K562 (cell line): ENCODE results near the gene CTSL. TPM values are rescaled to one million over a fixed set of nuclear protein-coding genes. Genes with fewer than 3 reads are reported as not detected.

Source experiments
- ATAC-seq: fragments of 200-7000 bp; cut with Tn5 transposase; 3 replicates; pipeline ENCODE4 v1.9.1; 2020; ENCODE audit warnings: moderate library complexity
- BruUV-seq: library from RNA; stranded (reverse); fragments of 400-500 nt; replicated peaks from 2 replicates; lab custom pipeline; 2021; lab: Mats Ljungman, UMichigan
- CTCF ChIA-PET: fragments of 300-600 bp; formaldehyde crosslinking; extraction: SDS; loops from one replicate; lab custom pipeline; 2021; ENCODE audit warnings: low intra/inter-chr PET ratio; lab: Yijun Ruan, JAX
- POLR2A ChIA-PET: fragments of 300-600, 350-650 bp; sonication (Branson Sonifier 250); formaldehyde crosslinking; extraction: SDS; loops from one replicate; lab custom pipeline; 2021; ENCODE audit warnings: antibody characterized with exemption, inconsistent platforms; lab: Yijun Ruan, JAX
- DNase-seq, 4 experiments: peaks; one replicate each; pipeline versions ENCODE4 v3.0.0 to v3.0.0-alpha.2; 2011 to 2018; ENCODE audit warnings: low spot score in 3 of 4, mixed read lengths in 3 of 4; ENCODE audit errors: extremely low read depth in 1 of 4
- FAIRE-seq: peaks from 2 replicates; lab custom pipeline; 2011; peaks lifted over from hg19 to GRCh38; lab: Jason Lieb, UNC
- H2AFZ ChIP-seq: 2 replicates; pipeline ENCODE4 v1.6.0; 2011; ENCODE audit warnings: low read depth, low read length, control low read depth, inconsistent platforms
- H3K27ac ChIP-seq: fragments of 200-600 bp; 3 replicates; pipeline ENCODE4 v1.8.0; 2011; ENCODE audit warnings: low read depth, mild to moderate bottlenecking, control low read depth, inconsistent platforms, low read length, moderate library complexity, mixed read lengths; ENCODE audit errors: extremely low read depth
- H3K27me3 ChIP-seq, 2 experiments: fragments of 300-600 bp in 1 of 2; 2 replicates in 1 of 2; 3 replicates in 1 of 2; pipeline versions ENCODE4 v1.6.0 to v1.8.0; 2011; ENCODE audit warnings: inconsistent platforms in 2 of 2, low read length in 2 of 2, mild to moderate bottlenecking in 1 of 2, mixed read lengths in 1 of 2, moderate library complexity in 1 of 2; ENCODE audit not compliant: control insufficient read depth in 2 of 2, insufficient read depth in 2 of 2
- H3K36me3 ChIP-seq: fragments of 300-600 bp; 3 replicates; pipeline ENCODE4 v1.8.0; 2011; ENCODE audit warnings: mild to moderate bottlenecking, low read length, inconsistent platforms; ENCODE audit not compliant: control insufficient read depth, insufficient read depth
- H3K4me1 ChIP-seq, 2 experiments: fragments of 200-600 bp in 1 of 2; replicated peaks in 1 of 2; 2 replicates in 1 of 2; 3 replicates in 1 of 2; pipeline versions ENCODE4 v1.5.1 to v1.8.0; 2011; ENCODE audit warnings: inconsistent platforms in 2 of 2, low read length in 2 of 2, mild to moderate bottlenecking in 1 of 2, mixed read lengths in 1 of 2, moderate library complexity in 1 of 2; ENCODE audit not compliant: control insufficient read depth in 2 of 2, insufficient read depth in 2 of 2
- H3K4me2 ChIP-seq: 2 replicates; pipeline ENCODE4 v1.6.1; 2011; ENCODE audit warnings: low read length, control low read depth, inconsistent platforms, mixed read lengths; ENCODE audit not compliant: insufficient read depth
- H3K4me3 ChIP-seq: fragments of 200-600 bp; sonication (generic), shearing (Covaris generic); 2 replicates; pipeline ENCODE4 v1.5.1; 2016; ENCODE audit warnings: control low read depth, inconsistent platforms
- H3K79me2 ChIP-seq: fragments of 200-600 bp; 3 replicates; pipeline ENCODE4 v1.8.0; 2011; ENCODE audit warnings: low read length, inconsistent platforms; ENCODE audit not compliant: control insufficient read depth, insufficient read depth
- H3K9ac ChIP-seq, 2 experiments: 2 replicates each; pipeline versions ENCODE4 v1.6.0 to v1.6.1; 2011; ENCODE audit warnings: low read depth in 2 of 2, low read length in 2 of 2, control low read depth in 1 of 2, inconsistent platforms in 1 of 2, mild to moderate bottlenecking in 1 of 2, mixed read lengths in 1 of 2; ENCODE audit not compliant: insufficient read depth in 1 of 2
- H3K9me1 ChIP-seq: one replicate; pipeline ENCODE4 v1.6.0; 2011; ENCODE audit warnings: inconsistent platforms, mild to moderate bottlenecking, low read length, moderate library complexity; ENCODE audit not compliant: control insufficient read depth, insufficient read depth
- H3K9me3 ChIP-seq: replicated peaks from 2 replicates; pipeline ENCODE4 v1.5.1; 2011; ENCODE audit warnings: low read depth, low read length, inconsistent platforms; ENCODE audit not compliant: control insufficient read depth, insufficient read depth
- H4K20me1 ChIP-seq: replicated peaks from 2 replicates; pipeline ENCODE4 v1.6.1; 2011; ENCODE audit warnings: low read length, inconsistent platforms, mixed read lengths; ENCODE audit not compliant: control insufficient read depth, insufficient read depth
- CREB3 ChIP-seq: fragments of 450-650 bp; conservative IDR thresholded peaks from 2 replicates; pipeline ENCODE4 v1.6.1; 2016; ENCODE audit warnings: missing genetic modification characterization, low read depth, mild to moderate bottlenecking, missing compliant biosample characterization, moderate library complexity
- MAFF ChIP-seq: IDR thresholded peaks from 2 replicates; pipeline ENCODE4 v1.6.1; 2012; ENCODE audit warnings: low read length, improper control_type of control experiment
- REST ChIP-seq, 2 experiments: fragments of 450-650 bp; formaldehyde crosslinking in 1 of 2; IDR thresholded peaks; 2 replicates each; pipeline versions ENCODE4 v1.4.0 to v1.6.1; 2014 to 2020; ENCODE audit warnings: mild to moderate bottlenecking in 2 of 2, borderline replicate concordance in 1 of 2, low read depth in 1 of 2
- SP2 ChIP-seq: IDR thresholded peaks from 2 replicates; pipeline ENCODE4 v1.6.1; 2011; ENCODE audit warnings: mild to moderate bottlenecking, low read depth, low read length, moderate library complexity; ENCODE audit not compliant: poor library complexity, severe bottlenecking; ENCODE audit errors: extremely low read depth
- WGBS: fragments of 100-300 bp; shearing (Covaris generic); methylation state at CpG from one replicate; pipeline ENCODE4 v1.1.6; 2016; ENCODE audit warnings: low coverage, mixed read lengths; ENCODE audit not compliant: insufficient coverage; ENCODE audit errors: missing lambda C conversion rate; 5-methylcytosine and 5-hydroxymethylcytosine counted together
- in situ Hi-C: fragments of 300-500 bp; cut with MboI; formaldehyde crosslinking; loops from 4 replicates; pipeline ENCODE4 v1.15.0; 2018; ENCODE audit warnings: inconsistent platforms, mixed read lengths
- intact Hi-C: fragments of 100-400 bp; cut with micrococcal nuclease; formaldehyde crosslinking; loops from 2 replicates; pipeline ENCODE4 v1.14.2; 2022
- polyA plus RNA-seq, 8 experiments: library from polyadenylated mRNA; depleted of rRNA in 4 of 8; stranded (reverse) in 5 of 8; unstranded in 3 of 8; fragments of >200 nt; fragmentation: Nextera tagmentation in 2 of 8; fragmentation: Illumina TruSeq in 1 of 8; extraction: Ambion mirVana in 2 of 8; extraction: Trizol in 1 of 8; gene quantifications; 2 replicates each; pipeline versions ENCODE4 v1.2.1 to v1.2.3, GENCODE V29; 2011 to 2014; ENCODE audit warnings: inconsistent platforms in 1 of 8, missing spikeins in 1 of 8
- total RNA-seq, 7 experiments: library from RNA; depleted of rRNA in 6 of 7; stranded (reverse); fragments of >200 nt in 6 of 7; fragmentation: Illumina TruSeq in 2 of 7; extraction: Trizol in 2 of 7; gene quantifications; 2 replicates each; pipeline versions ENCODE4 v1.2.1 to v1.2.3, GENCODE V29; 2011 to 2021; ENCODE audit warnings: low replicate concordance in 1 of 7

CTSL gene
- total and polyA plus RNA-seq, 9 of the 15 experiments (the other 6 are each of a cell fraction or from before 2014, with no cell fraction given): 55.9 to 165 (median 93.7) TPM

GRCh38 chr9:87751423-87751822, 25.5 kb downstream of the CTSL start:
- no peak overlapping the region for H3K9ac ChIP-seq
- no peaks in the 10 kb centered on the region for H3K79me2 ChIP-seq
- FAIRE-seq (no peak), ATAC-seq (no peak), DNase-seq (no peak)
- H3K36me3 ChIP-seq: no peaks in the 10 kb centered on the region
- no TSS peak for BruUV-seq
- no peaks in the 10 kb centered on the region; a peak in 1 of 5 replicates for H3K4me1 ChIP-seq
- intact Hi-C loops: no loop called here
- H3K4me2 ChIP-seq: no peak overlapping the region
- ChIA-PET POLR2A (no interaction called here), CTCF (no interaction called here)
- H3K9me1 ChIP-seq: no peaks in the 10 kb centered on the region
- TF ChIP-seq CREB3 (no peak), SP2 (no peak)
- H2AFZ ChIP-seq: no peak overlapping the region
- H3K4me3 ChIP-seq: no peak overlapping the region
- H3K27ac ChIP-seq: no peak overlapping the region
- no peaks in the 10 kb centered on the region for H4K20me1 ChIP-seq
- in situ Hi-C loops: no loop called here
- H3K27me3 ChIP-seq: no peaks in the 10 kb centered on the region
- H3K9me3 ChIP-seq: no peaks in the 10 kb centered on the region; the same call in 1 of the 2 replicates
- WGBS: 47% methylated on average over 2 of the region's 3 CpGs

GRCh38 chr9:87751868-87752267, 25.9 kb downstream of the CTSL start:
- no peak for FAIRE-seq
- in situ Hi-C loops: no loop called here
- BruUV-seq: no TSS peak
- peak; percentile 46 for TF ChIP-seq REST (IDR thresholded peaks at IDR 0.05; ENCODE audit: borderline replicate concordance)
- TF ChIP-seq REST (CRISPR knock-in tag; IDR thresholded peaks at IDR 0.05; ENCODE audit: low read depth): no peak
- TF ChIP-seq MAFF: no peak
- no peak overlapping the region for H2AFZ ChIP-seq
- no peaks in the 10 kb centered on the region for H3K9me1 ChIP-seq
- intact Hi-C loops: no loop called here
- no peaks in the 10 kb centered on the region for H3K36me3 ChIP-seq
- no peak overlapping the region for H3K9ac ChIP-seq
- ChIA-PET POLR2A (no interaction called here), CTCF (no interaction called here)
- H3K27me3 ChIP-seq: no peaks in the 10 kb centered on the region
- no peaks in the 10 kb centered on the region; a peak in 1 of 5 replicates for H3K4me1 ChIP-seq
- ATAC-seq: no peak
- no peak overlapping the region for H3K4me2 ChIP-seq
- H3K27ac ChIP-seq: no peak overlapping the region
- no peaks in the 10 kb centered on the region; the same call in 1 of the 2 replicates for H3K9me3 ChIP-seq
- no peaks in the 10 kb centered on the region for H3K79me2 ChIP-seq
- WGBS: 45% methylated on average over 2 of the region's 4 CpGs
- DNase-seq: no peak
- no peak overlapping the region for H3K4me3 ChIP-seq
- H4K20me1 ChIP-seq: no peaks in the 10 kb centered on the region
